Panc1 (cell line): ENCODE measurements around the gene PKD2. TPM values are rescaled to one million over a fixed set of nuclear protein-coding genes. Genes with fewer than 3 reads are reported as not detected.

ENCODE experiments used
- ATAC-seq: fragments of 200-7000 bp; cut with Tn5 transposase; 2 replicates; pipeline ENCODE4 v1.9.1; 2020; ENCODE audit warnings: mild to moderate bottlenecking, moderate library complexity
- BruUV-seq: library from RNA; stranded (reverse); fragments of 400-500 nt; replicated peaks from 2 replicates; lab custom pipeline; 2021; lab: Mats Ljungman, UMichigan
- CTCF ChIA-PET: fragments of 300-600 bp; sonication (Branson Sonifier 250); formaldehyde crosslinking; loops from one replicate; lab custom pipeline; 2022; ENCODE audit warnings: antibody characterized with exemption; lab: Charles Lee
- POLR2A ChIA-PET: fragments of 300-600 bp; sonication (Branson Sonifier 250); formaldehyde crosslinking; loops from one replicate; lab custom pipeline; 2022; ENCODE audit warnings: antibody characterized with exemption; lab: Charles Lee
- DNase-seq: peaks from one replicate; pipeline ENCODE4 v3.0.0-alpha.2; 2010; ENCODE audit warnings: low read depth, low spot score
- H3K27ac ChIP-seq: 2 replicates; pipeline ENCODE4 v1.5.1; 2011; ENCODE audit warnings: mild to moderate bottlenecking, low read length, inconsistent platforms
- H3K27me3 ChIP-seq: fragments of 200-500 bp; sonication (Bioruptor generic); 2 replicates; pipeline ENCODE4 v1.6.0; 2014; ENCODE audit warnings: low read length, inconsistent platforms; ENCODE audit not compliant: control insufficient read depth, insufficient read depth
- H3K36me3 ChIP-seq: fragments of 200-500 bp; sonication (Bioruptor generic); 2 replicates; pipeline ENCODE4 v1.5.1; 2014; ENCODE audit warnings: inconsistent platforms, mild to moderate bottlenecking, low read length, moderate library complexity; ENCODE audit not compliant: control insufficient read depth, insufficient read depth
- H3K4me1 ChIP-seq: 2 replicates; pipeline ENCODE4 v1.5.1; 2011; ENCODE audit warnings: inconsistent platforms, mild to moderate bottlenecking, low read length, moderate library complexity; ENCODE audit not compliant: control insufficient read depth, insufficient read depth
- H3K4me3 ChIP-seq, 2 experiments: 2 replicates each; pipeline ENCODE4 v1.5.1; 2011 to 2012; ENCODE audit warnings: low read depth in 2 of 2, low read length in 2 of 2, mild to moderate bottlenecking in 2 of 2, inconsistent platforms in 1 of 2, moderate library complexity in 1 of 2
- H3K9me3 ChIP-seq: fragments of 200-500 bp; sonication (Bioruptor generic); 2 replicates; pipeline ENCODE4 v1.5.1; 2014; ENCODE audit warnings: low read depth, mild to moderate bottlenecking, inconsistent platforms, low read length, moderate library complexity; ENCODE audit not compliant: control insufficient read depth, insufficient read depth
- POLR2AphosphoS5 ChIP-seq: IDR thresholded peaks from 2 replicates; pipeline ENCODE4 v1.6.1; 2012; ENCODE audit warnings: mild to moderate bottlenecking, low read depth, low read length, moderate library complexity
- SIN3A ChIP-seq: IDR thresholded peaks from 2 replicates; pipeline ENCODE4 v1.6.1; 2012; ENCODE audit warnings: low read depth, mild to moderate bottlenecking, low read length, moderate library complexity, borderline replicate concordance; ENCODE audit not compliant: insufficient read depth
- TCF7L2 ChIP-seq: IDR thresholded peaks from 2 replicates; pipeline ENCODE4 v1.6.1; 2011; ENCODE audit warnings: mild to moderate bottlenecking, low read depth, low read length, inconsistent platforms
- in situ Hi-C: cut with HindIII; loops from 2 replicates; pipeline ENCODE4 v1.10.0; 2016; ENCODE audit warnings: low sequenced_read_pairs, low pct_unique_long_range_greater_than_20kb
- intact Hi-C: fragments of 100-400 bp; cut with micrococcal nuclease; formaldehyde crosslinking; loops from one replicate; pipeline ENCODE4 v1.10.0; 2022; ENCODE audit not compliant: unreplicated experiment
- total RNA-seq: library from RNA; stranded (reverse); gene quantifications from one replicate; pipeline ENCODE4 v1.2.1, GENCODE V29; 2021; ENCODE audit not compliant: unreplicated experiment
- TF ChIP-seq, protein P1 (sequence below), 2 experiments: IDR thresholded peaks; 2 replicates each; pipeline ENCODE4 v1.6.1; 2011 to 2012; ENCODE audit warnings: low read depth in 2 of 2, control low read depth in 1 of 2, low read length in 1 of 2, mild to moderate bottlenecking in 1 of 2, moderate library complexity in 1 of 2; ENCODE audit not compliant: insufficient read depth in 1 of 2
- TF ChIP-seq, protein P2 (sequence below): fragments of 450-650 bp; IDR thresholded peaks from 2 replicates; pipeline ENCODE4 v1.5.1; 2017; ENCODE audit warnings: mild to moderate bottlenecking

PKD2 gene
- total RNA-seq, 1 experiment from 2014 or later = 21.7 TPM

- ChIA-PET POLR2A (no interaction called here), CTCF (no interaction called here)
- DNase-seq (no peak), ATAC-seq (no peak)
- Histone ChIP-seq H3K4me3 (no peak overlapping the region), H3K4me1 (no peaks in the 10 kb centered on the region), H3K36me3 (no peaks in the 10 kb centered on the region), H3K27me3 (no peaks in the 10 kb centered on the region), H3K9me3 (no peaks in the 10 kb centered on the region), H3K27ac (no peak overlapping the region)
- BruUV-seq = no TSS peak
- intact Hi-C loops (no loop called here), in situ Hi-C loops (no loop called here)
- TF ChIP-seq, protein P1, sequence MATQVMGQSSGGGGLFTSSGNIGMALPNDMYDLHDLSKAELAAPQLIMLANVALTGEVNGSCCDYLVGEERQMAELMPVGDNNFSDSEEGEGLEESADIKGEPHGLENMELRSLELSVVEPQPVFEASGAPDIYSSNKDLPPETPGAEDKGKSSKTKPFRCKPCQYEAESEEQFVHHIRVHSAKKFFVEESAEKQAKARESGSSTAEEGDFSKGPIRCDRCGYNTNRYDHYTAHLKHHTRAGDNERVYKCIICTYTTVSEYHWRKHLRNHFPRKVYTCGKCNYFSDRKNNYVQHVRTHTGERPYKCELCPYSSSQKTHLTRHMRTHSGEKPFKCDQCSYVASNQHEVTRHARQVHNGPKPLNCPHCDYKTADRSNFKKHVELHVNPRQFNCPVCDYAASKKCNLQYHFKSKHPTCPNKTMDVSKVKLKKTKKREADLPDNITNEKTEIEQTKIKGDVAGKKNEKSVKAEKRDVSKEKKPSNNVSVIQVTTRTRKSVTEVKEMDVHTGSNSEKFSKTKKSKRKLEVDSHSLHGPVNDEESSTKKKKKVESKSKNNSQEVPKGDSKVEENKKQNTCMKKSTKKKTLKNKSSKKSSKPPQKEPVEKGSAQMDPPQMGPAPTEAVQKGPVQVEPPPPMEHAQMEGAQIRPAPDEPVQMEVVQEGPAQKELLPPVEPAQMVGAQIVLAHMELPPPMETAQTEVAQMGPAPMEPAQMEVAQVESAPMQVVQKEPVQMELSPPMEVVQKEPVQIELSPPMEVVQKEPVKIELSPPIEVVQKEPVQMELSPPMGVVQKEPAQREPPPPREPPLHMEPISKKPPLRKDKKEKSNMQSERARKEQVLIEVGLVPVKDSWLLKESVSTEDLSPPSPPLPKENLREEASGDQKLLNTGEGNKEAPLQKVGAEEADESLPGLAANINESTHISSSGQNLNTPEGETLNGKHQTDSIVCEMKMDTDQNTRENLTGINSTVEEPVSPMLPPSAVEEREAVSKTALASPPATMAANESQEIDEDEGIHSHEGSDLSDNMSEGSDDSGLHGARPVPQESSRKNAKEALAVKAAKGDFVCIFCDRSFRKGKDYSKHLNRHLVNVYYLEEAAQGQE (IDR thresholded peaks at IDR 0.05; ENCODE audit: insufficient read depth in 1 of 2, low read depth in 2 of 2, low read length in 1 of 2) = no peak
- TF ChIP-seq, protein P2, sequence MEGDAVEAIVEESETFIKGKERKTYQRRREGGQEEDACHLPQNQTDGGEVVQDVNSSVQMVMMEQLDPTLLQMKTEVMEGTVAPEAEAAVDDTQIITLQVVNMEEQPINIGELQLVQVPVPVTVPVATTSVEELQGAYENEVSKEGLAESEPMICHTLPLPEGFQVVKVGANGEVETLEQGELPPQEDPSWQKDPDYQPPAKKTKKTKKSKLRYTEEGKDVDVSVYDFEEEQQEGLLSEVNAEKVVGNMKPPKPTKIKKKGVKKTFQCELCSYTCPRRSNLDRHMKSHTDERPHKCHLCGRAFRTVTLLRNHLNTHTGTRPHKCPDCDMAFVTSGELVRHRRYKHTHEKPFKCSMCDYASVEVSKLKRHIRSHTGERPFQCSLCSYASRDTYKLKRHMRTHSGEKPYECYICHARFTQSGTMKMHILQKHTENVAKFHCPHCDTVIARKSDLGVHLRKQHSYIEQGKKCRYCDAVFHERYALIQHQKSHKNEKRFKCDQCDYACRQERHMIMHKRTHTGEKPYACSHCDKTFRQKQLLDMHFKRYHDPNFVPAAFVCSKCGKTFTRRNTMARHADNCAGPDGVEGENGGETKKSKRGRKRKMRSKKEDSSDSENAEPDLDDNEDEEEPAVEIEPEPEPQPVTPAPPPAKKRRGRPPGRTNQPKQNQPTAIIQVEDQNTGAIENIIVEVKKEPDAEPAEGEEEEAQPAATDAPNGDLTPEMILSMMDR = no peak
- TF ChIP-seq SIN3A (no peak), TCF7L2 (no peak), POLR2AphosphoS5 (no peak)
Measured at GRCh38 chr4:88090898-88091297, 83.5 kb downstream of the PKD2 start.

DNA sequence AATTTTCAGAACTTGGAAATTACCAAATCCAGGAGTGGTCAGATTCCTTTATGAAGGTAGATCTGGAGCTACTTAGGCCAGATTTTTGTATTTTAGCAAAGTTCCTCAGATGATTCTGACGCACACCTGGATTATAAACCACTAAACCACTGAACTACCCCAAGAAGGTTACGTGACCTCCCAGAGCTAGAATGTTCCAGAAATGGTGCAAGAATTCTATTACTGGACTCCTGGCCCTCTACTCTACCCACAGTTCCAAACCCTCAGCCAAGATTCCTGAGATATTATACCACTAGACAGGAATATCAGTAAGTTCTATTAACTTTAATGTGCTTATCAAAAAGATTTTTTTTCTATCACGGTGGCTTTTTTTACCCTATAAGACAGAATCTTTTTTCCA lies 83.9 kb downstream of the PKD2 start:
- Histone ChIP-seq H3K4me1 (no peaks in the 10 kb centered on the region), H3K9me3 (no peaks in the 10 kb centered on the region), H3K36me3 (no peaks in the 10 kb centered on the region), H3K27me3 (no peaks in the 10 kb centered on the region), H3K27ac (no peak overlapping the region), H3K4me3 (no peak overlapping the region)
- DNase-seq (no peak), ATAC-seq (no peak)
- ChIA-PET POLR2A (no interaction called here), CTCF (no interaction called here)
- intact Hi-C loops (no loop called here), in situ Hi-C loops (no loop called here)
- TF ChIP-seq TCF7L2 = no peak
- no peak for TF ChIP-seq SIN3A
- TF ChIP-seq, protein P2 = no peak
- no peak for TF ChIP-seq POLR2AphosphoS5
- TF ChIP-seq, protein P1 (IDR thresholded peaks at IDR 0.05; ENCODE audit: insufficient read depth in 1 of 2, low read depth in 2 of 2, low read length in 1 of 2) = no peak
- BruUV-seq = no TSS peak
